HG03135 (cell line): ENCODE data around the gene ITGB1BP1.

Experiments
- ATAC-seq: cut with Tn5 transposase; IDR thresholded peaks from one replicate; pipeline ENCODE4 v1.9.1; 2021; ENCODE audit warnings: mild to moderate bottlenecking, moderate library complexity; ENCODE audit not compliant: unreplicated experiment

ITGB1BP1 gene

DNA sequence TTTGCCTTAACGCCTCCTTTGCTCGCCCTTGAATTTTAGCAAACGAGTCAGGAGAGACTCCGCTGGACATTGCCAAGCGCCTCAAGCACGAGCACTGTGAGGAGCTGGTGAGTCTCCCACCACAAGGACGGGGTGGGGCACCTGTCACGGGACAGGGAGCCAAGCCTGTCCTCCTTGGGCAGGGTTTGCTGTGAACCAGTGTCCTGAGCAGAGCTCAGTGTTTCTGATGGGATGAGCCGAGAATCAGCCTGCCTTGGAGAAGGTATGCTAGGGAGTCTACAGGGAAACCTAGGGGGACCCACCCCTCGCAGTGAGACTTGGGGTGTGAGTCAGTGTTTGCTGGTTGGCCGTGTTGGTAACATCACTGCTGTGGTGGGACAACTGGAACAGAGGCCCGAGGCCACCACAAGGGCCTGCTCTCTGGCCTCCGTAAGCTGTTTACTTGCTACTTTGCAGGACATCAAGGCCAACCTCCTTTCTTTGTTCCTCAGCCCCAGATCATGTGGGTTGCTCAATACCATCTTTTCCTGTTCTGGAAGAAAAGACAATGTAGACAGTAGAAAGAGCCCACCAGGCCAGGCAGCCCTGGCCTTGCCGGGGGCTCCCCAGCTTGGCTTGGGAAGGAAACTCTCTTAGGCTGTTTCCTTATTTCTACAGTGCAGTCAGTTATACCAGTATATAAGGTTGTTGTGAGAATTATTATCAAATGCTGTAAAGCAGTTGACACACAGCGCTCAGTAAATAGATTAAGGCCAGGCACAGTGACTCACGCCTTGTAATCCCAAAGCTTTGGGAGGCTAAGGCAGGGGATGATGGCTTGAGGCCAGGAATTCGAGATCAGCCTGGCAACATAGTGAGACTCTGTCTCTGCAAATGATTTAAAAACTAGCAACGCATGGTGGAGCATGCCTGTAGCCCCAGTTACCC lies 42.4 kb downstream of the ITGB1BP1 start:
- no peak for ATAC-seq

DNA sequence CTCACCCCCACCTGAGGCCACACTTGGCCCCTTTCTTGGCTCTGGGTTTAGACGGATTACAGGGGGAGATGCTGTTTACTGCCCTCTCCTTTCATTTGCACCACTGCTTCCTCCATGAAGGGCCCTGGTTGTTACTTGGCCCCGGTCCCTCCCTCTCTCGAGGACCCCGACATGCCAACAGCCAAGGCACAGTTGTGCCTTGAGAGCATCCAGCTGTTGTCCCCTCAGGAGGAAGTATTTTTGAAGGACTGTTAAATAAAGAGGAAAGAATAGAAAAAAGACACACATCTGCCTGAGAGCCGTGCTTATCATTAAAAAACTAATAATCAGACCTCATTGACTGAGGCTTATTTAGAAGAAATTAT lies 44.0 kb downstream of the ITGB1BP1 start:
- ATAC-seq = no peak

DNA sequence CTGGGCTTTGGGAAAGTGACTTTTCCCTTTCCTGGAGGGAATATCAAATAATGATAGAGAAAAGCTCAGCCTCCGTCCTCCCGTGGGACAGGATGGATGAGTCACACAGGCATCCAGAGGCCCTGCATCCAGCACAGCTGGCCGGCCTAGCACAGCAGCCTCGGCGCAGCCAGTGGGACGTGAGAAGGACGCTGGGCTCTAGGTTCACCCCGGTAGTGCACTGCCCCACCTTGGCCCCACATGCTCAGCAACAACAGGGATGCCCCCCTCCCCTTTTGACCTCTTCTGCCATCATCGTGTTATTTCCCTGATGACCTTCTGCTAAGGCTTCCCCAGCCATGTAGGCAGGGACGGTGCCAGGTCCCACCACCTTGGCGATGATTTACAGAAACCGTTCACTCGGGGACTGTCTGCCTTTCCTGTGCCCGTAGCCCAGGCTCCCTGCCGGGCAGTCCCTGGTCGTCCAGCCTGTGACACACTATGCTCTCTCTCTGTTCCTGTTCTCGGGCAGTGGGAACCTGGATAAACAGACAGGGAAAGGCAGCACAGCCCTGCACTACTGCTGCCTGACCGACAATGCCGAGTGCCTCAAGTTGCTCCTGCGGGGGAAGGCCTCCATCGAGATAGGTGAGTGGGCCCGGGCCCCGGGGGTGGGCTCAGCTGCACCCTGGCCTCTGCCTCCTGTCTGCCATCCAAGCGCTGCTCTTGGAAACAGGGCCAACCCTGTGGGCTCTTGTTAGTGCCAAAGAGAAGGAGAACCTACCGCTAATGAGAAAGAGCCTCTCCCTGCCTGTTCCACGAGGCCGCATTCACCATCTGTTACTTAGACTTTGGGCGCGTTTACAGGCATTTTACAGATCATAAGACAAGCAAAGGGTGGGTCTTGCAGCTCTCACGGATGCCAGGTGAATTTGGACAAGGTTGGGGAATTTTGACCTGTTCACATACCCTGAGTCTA lies 44.6 kb downstream of the ITGB1BP1 start:
- ATAC-seq = no peak

DNA sequence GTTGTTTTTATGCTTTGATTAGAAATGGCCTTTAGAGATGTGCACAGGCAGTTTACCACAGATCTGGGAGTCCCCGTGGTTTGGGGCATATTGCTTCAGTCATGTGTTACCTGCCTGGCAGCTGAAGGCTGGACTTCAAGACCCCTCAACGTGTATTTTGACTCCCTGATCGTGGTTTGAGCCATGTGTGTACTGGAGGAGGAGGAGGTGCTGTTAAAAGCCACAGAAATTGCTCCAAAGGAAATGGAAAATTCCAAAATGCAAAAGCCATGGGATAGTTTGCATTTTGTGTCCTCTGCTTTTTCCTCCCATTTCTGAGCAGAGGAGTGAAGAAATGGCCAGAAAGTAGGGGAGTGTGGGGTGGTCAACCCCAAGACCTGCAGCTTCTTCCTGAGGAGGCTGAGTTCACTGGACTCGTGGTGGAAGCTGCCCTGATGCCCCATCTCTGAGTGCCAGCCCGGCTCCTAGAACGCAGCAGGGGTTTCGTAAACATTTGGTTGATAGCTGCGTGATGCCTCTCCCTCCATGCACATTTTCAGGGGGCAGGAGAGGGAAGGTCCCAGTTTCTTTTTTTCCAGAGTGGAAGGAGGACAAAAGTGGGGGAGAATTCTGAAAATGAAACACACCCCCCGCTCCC lies 45.7 kb downstream of the ITGB1BP1 start:
- no peak for ATAC-seq

DNA sequence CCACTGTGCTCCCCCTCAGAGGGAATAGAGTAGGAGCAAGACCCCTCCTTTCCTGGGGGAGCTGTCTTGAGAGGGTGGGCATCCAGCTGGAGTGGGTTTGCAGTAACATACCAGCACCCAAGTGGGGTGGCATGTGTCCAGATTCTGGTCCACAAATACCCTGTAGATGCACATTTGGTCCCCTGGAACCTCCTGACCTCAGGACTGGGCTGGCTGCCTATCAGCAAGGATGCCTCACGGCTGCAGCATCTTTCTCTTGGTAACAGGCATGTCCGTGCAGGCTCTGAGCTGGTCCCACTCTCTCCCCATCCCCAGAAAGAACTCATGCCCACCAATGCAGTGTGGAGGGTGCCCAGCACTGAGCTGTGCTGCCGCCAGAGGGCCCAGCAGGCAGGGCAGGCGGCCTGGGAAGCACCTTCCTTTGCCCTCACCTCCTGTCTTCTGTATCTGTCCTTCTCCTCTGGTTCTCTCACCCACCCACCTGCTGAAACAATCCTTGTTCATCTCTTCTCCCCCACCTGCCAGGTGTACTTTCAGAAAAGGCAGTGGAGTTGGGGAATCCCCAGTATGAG lies 47.4 kb downstream of the ITGB1BP1 start:
- ATAC-seq = no peak

DNA sequence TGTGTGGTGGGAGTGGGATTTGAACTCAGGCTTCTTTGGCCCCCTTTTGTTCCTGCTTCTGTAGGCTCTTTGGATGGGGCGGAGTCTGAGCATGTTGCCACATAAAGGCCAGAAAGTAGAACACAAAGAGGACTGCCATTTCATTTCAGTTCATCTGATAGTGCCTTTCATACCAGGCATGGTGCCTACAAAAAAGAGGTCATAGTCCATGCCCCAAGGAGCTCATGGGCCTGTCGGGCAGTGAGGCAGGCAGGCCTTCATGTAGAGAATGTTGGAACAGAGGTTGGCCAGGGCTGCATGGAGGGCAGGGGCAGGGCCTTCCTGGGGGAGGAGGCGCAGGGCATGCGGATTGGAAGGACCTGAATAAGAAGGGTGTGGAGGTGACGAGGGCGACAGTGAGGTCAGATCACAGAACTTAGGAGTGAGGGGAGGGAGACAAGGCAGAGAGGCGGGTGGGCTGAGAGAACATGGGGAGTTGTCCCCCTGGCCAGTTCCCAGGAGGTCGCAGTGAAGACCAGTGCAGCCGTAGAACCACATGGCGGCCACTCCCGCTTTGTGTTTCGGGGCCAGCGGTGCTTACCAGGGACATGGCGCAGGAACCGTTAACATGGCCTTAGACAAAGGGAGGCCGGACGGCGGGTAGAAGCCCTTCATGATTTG lies 49.1 kb downstream of the ITGB1BP1 start:
- ATAC-seq = no peak

DNA sequence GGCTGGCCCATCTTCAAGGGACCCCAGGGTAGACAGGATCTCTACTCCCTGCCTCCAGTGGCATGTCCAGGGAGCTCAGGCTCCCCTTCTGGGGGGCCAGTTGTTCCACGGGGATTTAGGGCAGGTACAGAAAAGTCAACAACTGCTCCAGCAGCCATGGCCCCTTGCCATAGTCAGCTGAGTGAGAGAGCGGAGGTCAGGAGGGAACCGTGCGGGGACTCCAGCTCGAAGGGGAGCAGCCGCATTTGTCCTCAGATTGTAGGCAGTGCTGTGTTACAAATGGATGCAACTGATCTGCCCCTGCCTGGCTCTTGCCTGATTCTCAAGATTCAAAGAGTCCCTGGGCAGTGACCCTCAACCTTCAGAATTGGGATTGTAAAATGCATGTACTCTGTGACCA lies 49.9 kb downstream of the ITGB1BP1 start:
- ATAC-seq = no peak

DNA sequence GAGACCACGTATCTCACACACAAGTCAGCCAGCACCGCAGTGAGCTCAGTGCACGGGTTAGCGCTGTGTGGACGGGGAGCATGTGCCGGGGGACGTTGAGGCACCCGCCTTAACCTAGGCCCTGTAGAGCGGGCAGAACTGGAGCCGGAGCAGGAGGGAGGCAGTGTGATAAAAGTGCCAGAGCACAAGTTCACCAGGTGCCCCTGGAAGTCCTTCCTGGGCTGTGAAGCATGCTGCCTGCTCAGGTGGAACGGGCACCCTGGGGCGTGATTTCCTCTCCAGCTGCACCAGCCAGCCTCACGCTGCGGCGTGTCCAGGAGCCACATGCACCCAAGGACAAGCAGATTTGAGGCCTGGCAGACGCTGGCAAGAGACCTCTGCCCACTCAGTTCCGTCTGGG lies 50.3 kb downstream of the ITGB1BP1 start:
- no peak for ATAC-seq

DNA sequence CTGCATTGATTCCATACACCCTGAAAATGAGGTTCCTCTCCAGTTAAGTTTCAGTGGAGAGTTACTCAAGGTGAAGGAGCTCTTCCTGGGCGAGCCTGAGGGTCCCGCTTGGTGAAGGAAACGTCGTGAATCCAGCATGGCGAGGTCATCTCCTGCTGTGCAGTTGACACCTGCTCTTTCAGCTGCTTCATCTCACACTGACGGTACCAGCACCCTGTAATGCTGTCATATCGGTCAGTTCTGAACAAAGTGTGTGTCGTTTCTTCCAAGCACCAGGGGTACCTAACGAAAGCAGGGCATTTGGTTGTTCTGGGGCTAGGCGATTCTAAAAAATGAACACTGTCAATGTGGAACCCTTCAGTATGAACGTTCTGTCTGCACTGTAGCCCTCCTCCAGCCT lies 52.6 kb downstream of the ITGB1BP1 start:
- ATAC-seq = no peak

DNA sequence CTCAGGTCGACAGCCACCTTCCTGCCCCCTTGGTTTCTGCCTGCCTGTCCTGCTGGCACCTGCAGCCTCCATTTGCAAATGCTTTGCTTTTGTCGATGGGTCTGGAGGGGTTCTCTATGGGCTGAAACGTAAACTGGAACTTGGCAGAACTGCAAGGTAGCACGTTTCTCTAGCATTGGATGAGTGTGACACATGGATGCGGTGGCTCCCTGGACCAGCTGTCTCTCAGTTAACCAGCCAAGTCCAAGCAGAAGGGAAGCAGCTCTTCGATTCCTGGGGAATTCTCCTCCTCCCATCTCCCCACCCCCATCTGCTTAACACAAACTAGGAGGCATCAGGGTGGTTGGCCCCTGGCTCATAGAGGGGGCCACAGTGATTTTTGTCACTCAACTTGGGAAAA lies 57.3 kb downstream of the ITGB1BP1 start:
- no peak for ATAC-seq

DNA sequence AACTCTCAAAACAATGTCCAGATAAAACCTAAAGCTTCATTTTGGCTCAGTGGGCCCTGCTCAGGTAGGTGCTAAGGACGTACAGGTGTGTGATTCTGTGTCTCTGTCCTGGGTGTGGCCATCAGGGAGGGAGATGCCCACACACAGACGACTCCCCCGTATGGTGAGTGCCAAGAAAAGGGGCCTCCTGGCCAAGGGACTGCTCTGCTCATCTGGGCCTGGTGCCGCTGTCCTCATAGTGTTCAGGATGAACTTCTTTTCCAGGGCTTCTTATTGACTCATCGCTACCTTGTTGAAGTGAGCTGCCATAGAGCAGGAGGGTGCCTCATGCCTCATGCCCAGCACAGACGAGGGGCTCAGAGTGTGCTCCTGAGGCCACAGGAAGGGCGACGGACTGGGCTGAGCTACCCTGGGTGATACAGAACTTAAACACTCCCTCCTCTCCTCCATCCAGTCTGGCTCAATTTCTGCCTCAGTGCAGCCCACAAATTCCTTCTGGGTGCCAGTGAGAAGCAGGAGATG lies 57.8 kb downstream of the ITGB1BP1 start:
- no peak for ATAC-seq

DNA sequence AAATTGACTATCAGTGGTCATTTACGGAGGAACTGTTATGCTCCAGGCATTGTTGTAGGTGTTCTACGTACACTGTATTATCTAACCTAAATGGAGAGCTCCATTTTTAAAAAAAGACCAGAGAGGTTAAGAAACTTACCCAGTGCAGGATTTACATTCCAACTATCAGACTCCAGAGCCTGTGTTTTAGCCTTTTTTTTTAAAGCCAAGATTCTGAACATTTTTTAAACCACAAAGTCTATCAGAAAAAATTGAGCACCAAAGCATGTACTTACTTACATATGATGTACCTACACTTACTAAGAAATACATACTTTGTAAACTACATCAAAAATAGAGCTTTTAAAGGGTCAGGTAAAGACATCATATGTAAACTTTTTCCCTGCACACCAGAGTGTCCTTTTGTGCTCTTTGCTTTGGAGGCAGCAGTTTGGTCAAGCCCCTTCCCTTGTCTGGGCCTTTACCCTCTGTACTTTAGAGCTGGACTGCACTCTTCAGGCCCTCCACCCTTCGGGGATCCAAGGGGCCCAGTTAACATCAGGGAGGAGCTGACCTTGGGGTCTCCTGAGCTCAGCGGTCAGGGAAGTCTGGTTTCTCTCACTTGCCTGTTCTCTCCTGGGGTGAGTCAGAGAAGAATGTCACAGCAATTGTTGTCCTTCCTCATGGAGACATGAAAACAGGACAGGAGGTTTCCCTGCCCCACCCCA lies 58.4 kb downstream of the ITGB1BP1 start:
- no peak for ATAC-seq

DNA sequence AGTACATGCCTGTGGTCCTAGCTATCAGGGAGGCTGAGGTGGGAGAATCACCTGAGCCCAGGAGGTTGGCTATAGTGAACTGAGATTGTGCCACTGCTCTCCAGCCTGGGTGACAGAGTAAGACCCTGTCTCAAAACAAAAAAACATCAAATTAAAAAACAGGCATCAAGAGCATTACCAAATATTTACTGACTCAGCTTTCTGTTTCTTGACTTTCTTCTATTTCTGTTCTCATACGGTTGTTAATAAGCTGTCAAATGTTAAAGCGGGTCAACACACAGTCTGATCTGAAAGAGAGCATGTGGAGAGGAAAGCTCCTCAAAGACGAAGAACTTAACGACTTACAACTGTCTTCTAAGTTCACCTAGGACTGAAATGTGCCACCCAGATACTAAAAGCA lies 59.0 kb downstream of the ITGB1BP1 start:
- ATAC-seq = no peak

DNA sequence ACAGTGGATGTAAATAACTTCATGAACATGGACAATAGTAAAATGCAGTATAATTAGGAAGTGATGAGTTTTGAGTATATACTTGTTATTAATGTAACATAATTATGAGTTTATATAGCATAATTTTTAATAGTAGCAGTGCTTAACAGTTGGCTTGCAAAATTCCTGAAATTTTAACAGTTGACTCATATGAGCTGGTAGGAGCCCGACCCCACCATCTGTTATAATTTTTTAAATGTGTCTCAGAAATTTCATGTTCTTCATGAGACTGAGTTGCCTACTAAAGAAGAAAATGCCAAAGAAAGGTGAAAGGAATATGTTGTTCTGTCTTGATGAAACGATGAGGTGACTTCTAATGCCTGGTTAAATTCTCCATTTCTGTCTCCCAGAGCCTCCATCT lies 62.6 kb downstream of the ITGB1BP1 start:
- ATAC-seq = no peak

DNA sequence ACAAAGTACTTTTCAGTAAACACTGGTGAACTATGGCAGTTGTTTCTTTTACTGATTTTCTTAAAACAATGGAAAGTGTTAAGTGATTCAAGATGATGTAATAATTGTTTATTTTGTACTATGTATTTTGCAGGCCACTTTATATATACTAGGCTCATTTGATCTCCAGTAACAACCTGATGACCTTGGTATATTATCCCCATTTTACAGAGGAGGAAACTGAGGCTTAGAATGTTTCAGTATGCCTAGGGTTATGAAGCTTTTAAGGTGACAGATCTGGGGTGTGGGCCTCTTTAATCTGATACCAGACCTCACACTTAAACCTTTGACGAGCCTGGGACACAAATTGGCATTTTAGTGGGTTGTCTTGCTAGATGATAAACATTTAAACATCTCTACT lies 63.2 kb downstream of the ITGB1BP1 start:
- no peak for ATAC-seq

DNA sequence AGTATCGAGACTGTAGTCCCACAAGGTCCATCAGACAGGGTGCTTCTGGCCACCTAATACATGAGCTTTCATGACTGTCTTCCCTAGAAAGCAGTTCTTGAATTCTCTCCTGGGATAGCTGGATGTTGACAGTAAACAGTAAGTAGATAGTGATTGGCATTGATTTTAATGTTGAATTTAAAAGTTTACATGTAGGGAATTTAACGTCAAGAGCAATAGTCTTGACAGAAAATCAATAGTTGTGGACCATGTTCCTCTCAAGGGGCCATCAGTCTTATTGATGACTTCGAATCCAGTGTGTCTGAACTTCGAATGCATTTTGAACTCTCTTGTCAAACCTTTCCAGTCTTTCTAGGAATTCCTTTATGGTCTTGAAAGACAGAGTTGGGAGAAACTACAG lies 63.9 kb downstream of the ITGB1BP1 start:
- no peak for ATAC-seq

DNA sequence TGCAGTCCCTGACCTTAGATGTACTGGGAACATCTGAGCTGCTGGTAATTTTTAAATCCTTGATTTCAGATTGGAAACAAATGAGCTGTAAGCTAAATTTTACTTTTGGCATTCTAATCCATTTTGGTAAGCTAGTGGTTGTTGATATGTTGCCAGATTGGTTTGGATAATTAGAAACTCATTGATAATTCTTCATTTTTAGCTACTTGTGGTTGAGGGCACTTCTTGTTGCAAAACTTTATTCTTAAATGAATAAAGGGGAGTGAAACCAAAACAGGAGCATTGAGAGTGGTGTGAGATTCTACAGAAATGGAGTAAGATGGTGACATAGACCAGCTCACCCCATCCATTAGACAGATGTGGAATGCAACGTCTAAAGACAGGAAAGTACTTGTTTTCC lies 64.5 kb downstream of the ITGB1BP1 start:
- ATAC-seq = no peak

DNA sequence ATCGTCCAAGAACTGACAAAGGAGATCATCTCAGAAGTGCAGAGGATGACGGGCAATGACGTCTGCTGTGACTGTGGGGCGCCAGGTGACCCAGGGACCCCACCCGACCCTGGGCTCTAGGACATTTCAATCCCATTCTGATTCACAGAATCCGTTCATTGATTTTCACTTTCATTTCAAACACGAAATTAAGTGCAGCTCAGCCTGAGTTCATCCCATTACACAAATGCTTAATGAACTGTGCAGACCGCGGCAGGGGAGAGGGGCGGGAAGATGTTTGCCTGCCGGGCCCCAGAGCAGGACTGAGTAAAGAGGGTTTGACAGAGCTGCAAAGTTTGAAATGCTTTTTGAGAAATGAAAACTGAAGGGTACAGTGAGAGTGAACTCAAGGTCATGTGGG lies 67.1 kb downstream of the ITGB1BP1 start:
- ATAC-seq = no peak

DNA sequence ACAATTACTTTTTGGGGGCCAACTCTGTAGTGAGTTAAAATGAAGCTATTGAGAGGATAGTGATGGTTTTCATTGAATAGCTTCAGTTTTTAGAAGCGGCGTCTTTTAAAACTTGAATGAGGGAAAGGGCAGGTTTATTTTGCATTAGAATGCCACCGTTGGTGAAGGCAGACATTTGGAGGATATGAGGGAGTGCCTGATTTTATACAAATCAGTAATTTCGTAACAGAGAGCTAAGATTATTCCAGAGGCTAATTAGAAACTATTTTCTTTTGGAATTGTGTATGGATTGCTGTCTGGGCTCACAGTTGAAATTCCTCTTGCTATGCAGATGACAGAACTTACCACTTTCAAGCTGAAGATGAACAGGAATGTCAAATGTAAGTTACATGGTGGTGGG lies 67.6 kb downstream of the ITGB1BP1 start:
- no peak for ATAC-seq

DNA sequence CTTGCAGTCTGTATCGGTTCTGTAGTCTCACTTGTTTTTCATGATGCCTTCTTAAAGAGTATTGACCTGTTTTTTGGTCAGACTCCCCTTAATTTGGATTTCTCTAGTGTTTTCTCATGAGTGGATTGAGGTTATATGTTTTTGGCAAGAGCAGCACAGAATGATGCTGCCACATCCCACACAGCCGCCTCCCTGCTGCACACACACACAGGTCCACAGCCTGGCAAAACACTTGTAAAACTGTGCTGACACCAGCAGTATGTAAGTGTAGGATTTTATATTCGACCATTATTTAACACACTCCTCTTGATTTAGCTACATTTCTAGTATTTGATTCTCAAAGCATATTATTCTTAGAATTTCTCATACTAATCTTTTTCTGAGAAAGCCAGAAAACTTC lies 68.1 kb downstream of the ITGB1BP1 start:
- ATAC-seq = no peak
